BJ (cell line): ENCODE results near the gene TTC28. TPM values are rescaled to one million over a fixed set of nuclear protein-coding genes. Genes with fewer than 3 reads are reported as not detected.
"Not testable (repeated sequence)": the region's sequence is repeated elsewhere in the genome, so short reads cannot be mapped to it uniquely, and the experiment has no call there.

Source experiments
- CTCF ChIA-PET: fragments of 350-600 bp; formaldehyde crosslinking; extraction: SDS; loops from one replicate; lab custom pipeline; 2021; ENCODE audit warnings: antibody characterized with exemption, inconsistent platforms; lab: Yijun Ruan, JAX
- POLR2A ChIA-PET: fragments of 300-600 bp; sonication (Branson Sonifier 250); formaldehyde crosslinking; extraction: SDS; loops from one replicate; lab custom pipeline; 2021; ENCODE audit warnings: antibody characterized with exemption; lab: Charles Lee
- DNase-seq: peaks from one replicate; pipeline ENCODE4 v3.0.0-alpha.2; 2011; ENCODE audit warnings: low read depth
- H3K27me3 ChIP-seq: 2 replicates; pipeline ENCODE4 v1.6.0; 2011; ENCODE audit warnings: low read length; ENCODE audit not compliant: control insufficient read depth, insufficient read depth
- H3K36me3 ChIP-seq: 2 replicates; pipeline ENCODE4 v1.5.1; 2011; ENCODE audit warnings: low read length; ENCODE audit not compliant: control insufficient read depth, insufficient read depth
- H3K4me3 ChIP-seq: 2 replicates; pipeline ENCODE4 v1.5.1; 2011; ENCODE audit warnings: low read depth, mild to moderate bottlenecking, control low read depth, low read length
- CTCF ChIP-seq: IDR thresholded peaks from 2 replicates; pipeline ENCODE4 v1.5.1; 2011; ENCODE audit warnings: low read depth, mild to moderate bottlenecking, control low read depth, inconsistent platforms, low read length, moderate library complexity; ENCODE audit not compliant: insufficient read depth
- polyA plus RNA-seq: library from polyadenylated mRNA; depleted of rRNA; stranded (reverse); fragments of >200 nt; gene quantifications from 2 replicates; pipeline ENCODE4 v1.2.3, GENCODE V29; 2011

Gene TTC28
- polyA plus RNA-seq, 1 experiment: 8.7 TPM

- H3K4me3 ChIP-seq: no peak overlapping the region
- no peaks in the 10 kb centered on the region for H3K27me3 ChIP-seq
- ChIA-PET POLR2A (no interaction called here), CTCF (interaction anchor here (0.7 kb wide), 1 partner anchor 425 kb away, joined by 3 read pairs; no protein-coding TSS in a partner anchor)
- no peak for TF ChIP-seq CTCF
- DNase-seq: no peak
- peaks cover 1% of the 10 kb centered on the region; the same call in 1 of the 2 replicates for H3K36me3 ChIP-seq
Observed at GRCh38 chr22:28628766-28629165, 50.9 kb downstream of the TTC28 start.

- DNase-seq: no peak
- no peak for TF ChIP-seq CTCF
- CTCF ChIA-PET: no interaction called here
- H3K27me3 ChIP-seq: no peaks in the 10 kb centered on the region
- H3K36me3 ChIP-seq: peaks cover 1% of the 10 kb centered on the region; the same call in 1 of the 2 replicates
- H3K4me3 ChIP-seq: no peak overlapping the region
- POLR2A ChIA-PET: no interaction called here
Observed at GRCh38 chr22:28627791-28628190, 51.8 kb downstream of the TTC28 start.

GRCh38 chr22:28620244-28620922 is 59.3 kb downstream of the TTC28 start:
- POLR2A ChIA-PET: no interaction called here
- DNase-seq: no peak

GRCh38 chr22:28619236-28619635 is 60.4 kb downstream of the TTC28 start:
- ChIA-PET POLR2A (no interaction called here), CTCF (interaction anchor here (1.2 kb wide), 1 partner anchor 11 kb away, joined by 3 read pairs; no protein-coding TSS in a partner anchor)
- Histone ChIP-seq H3K4me3 (no peak overlapping the region), H3K36me3 (no peaks in the 10 kb centered on the region), H3K27me3 (no peaks in the 10 kb centered on the region)
- no peak for DNase-seq
- no peak for TF ChIP-seq CTCF

More at GRCh38 chr22:28620244-28620922, 59.3 kb downstream of the TTC28 start:
- TF ChIP-seq CTCF: no peak
- CTCF ChIA-PET: no interaction called here
- no peaks in the 10 kb centered on the region for H3K27me3 ChIP-seq
- H3K36me3 ChIP-seq: no peaks in the 10 kb centered on the region
- H3K4me3 ChIP-seq: no peak overlapping the region

- DNase-seq, H3K27me3 ChIP-seq, CTCF ChIA-PET, H3K36me3 ChIP-seq, POLR2A ChIA-PET, H3K4me3 ChIP-seq: not testable (repeated sequence)
Observed at GRCh38 chr22:28615423-28615822, 64.2 kb downstream of the TTC28 start.
